ENCODE measurements around the gene SETD2. TPM values are rescaled to one million over a fixed set of nuclear protein-coding genes. Genes with fewer than 3 reads are reported as not detected.

Gene SETD2
- total RNA-seq, 1 donor from 2014 or later = 65.7 TPM

- no peak overlapping the region for H3K27ac Mint-ChIP-seq
- DNase-seq (no peak), ATAC-seq (ENCODE audit: low read depth) (no peak)
- TF ChIP-seq, protein P1, sequence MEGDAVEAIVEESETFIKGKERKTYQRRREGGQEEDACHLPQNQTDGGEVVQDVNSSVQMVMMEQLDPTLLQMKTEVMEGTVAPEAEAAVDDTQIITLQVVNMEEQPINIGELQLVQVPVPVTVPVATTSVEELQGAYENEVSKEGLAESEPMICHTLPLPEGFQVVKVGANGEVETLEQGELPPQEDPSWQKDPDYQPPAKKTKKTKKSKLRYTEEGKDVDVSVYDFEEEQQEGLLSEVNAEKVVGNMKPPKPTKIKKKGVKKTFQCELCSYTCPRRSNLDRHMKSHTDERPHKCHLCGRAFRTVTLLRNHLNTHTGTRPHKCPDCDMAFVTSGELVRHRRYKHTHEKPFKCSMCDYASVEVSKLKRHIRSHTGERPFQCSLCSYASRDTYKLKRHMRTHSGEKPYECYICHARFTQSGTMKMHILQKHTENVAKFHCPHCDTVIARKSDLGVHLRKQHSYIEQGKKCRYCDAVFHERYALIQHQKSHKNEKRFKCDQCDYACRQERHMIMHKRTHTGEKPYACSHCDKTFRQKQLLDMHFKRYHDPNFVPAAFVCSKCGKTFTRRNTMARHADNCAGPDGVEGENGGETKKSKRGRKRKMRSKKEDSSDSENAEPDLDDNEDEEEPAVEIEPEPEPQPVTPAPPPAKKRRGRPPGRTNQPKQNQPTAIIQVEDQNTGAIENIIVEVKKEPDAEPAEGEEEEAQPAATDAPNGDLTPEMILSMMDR (IDR thresholded peaks at IDR 0.05) = no peak
- H3K9me3 Mint-ChIP-seq = no peaks in the 10 kb centered on the region
- CTCF ChIA-PET = no interaction called here
- POLR2A ChIA-PET = no interaction called here
- H3K36me3 Mint-ChIP-seq (ENCODE audit: low read depth) = peaks cover 60% of the 10 kb centered on the region
- peaks cover 4% of the 10 kb centered on the region for H3K4me1 Mint-ChIP-seq
- no peak overlapping the region for H3K4me3 Mint-ChIP-seq
- no peaks in the 10 kb centered on the region for H3K27me3 Mint-ChIP-seq
- intact Hi-C loops (cut with micrococcal nuclease) = no loop called here
These were observed 107.2 kb downstream of the SETD2 start for GRCh38 chr3:47056705-47057104.

DNA sequence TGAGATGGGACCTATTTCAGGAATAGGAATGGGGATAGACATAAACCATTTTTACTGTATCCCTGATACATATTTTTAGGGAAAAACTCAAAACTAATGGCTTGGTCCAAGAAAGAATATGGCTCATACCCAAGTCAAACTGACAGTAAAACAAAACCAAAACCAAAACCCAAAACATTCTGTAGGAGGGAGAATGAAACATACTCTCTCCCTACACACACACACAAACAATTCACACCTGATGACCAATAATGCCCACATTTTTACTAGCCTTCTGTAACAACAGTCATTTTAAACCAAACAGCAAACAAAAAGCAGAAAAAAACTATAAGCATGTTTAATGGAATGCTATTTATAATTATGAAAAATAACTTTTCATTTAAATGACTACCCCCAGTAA is 109.5 kb downstream of the SETD2 start:
- Mint-ChIP-seq H3K27ac (no peak overlapping the region), H3K36me3 (ENCODE audit: low read depth) (peaks cover 55% of the 10 kb centered on the region), H3K4me3 (no peak overlapping the region), H3K9me3 (no peaks in the 10 kb centered on the region), H3K27me3 (no peaks in the 10 kb centered on the region), H3K4me1 (peaks cover 4% of the 10 kb centered on the region)
- POLR2A ChIA-PET = no interaction called here
- no peak for ATAC-seq (ENCODE audit: low read depth)
- CTCF ChIA-PET = no interaction called here
- no peak for DNase-seq
- intact Hi-C loops (cut with micrococcal nuclease) = no loop called here
- TF ChIP-seq, protein P1 (IDR thresholded peaks at IDR 0.05) = no peak

GRCh38 chr3:47047673-47048072 is 116.2 kb downstream of the SETD2 start:
- Mint-ChIP-seq H3K27me3 (no peaks in the 10 kb centered on the region), H3K36me3 (ENCODE audit: low read depth) (peaks cover 40% of the 10 kb centered on the region), H3K9me3 (no peaks in the 10 kb centered on the region), H3K4me3 (no peak overlapping the region), H3K4me1 (peaks cover 7% of the 10 kb centered on the region), H3K27ac (no peak overlapping the region)
- TF ChIP-seq, protein P1 (IDR thresholded peaks at IDR 0.05) = no peak
- no peak for DNase-seq
- CTCF ChIA-PET = no interaction called here
- POLR2A ChIA-PET = no interaction called here
- no peak for ATAC-seq (ENCODE audit: low read depth)
- intact Hi-C loops (cut with micrococcal nuclease) = no loop called here

DNA sequence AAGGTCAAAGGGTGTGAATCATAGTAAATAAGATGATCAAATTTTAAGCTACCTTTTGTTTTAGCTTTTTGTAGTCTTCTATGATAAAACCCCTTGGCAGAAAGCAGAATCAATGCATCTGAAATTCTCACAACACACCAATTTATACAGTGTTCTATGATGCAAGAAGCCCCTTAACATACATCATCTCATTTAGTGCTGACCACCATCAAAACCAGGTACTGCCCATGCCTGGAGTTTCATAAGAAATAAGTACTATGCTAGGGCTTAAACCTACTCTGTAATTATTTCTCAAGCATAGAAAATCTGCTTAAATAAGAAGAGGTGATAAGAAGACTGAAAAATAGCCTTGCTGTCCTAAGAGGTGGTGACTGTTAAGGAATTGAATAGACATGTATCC is 116.8 kb downstream of the SETD2 start:
- intact Hi-C loops (cut with micrococcal nuclease) = no loop called here
- no peak for DNase-seq
- no peak for ATAC-seq (ENCODE audit: low read depth)
- Mint-ChIP-seq H3K27ac (no peak overlapping the region), H3K36me3 (ENCODE audit: low read depth) (peaks cover 44% of the 10 kb centered on the region), H3K4me1 (peaks cover 7% of the 10 kb centered on the region), H3K9me3 (no peaks in the 10 kb centered on the region), H3K27me3 (no peaks in the 10 kb centered on the region), H3K4me3 (no peak overlapping the region)
- TF ChIP-seq, protein P1 (IDR thresholded peaks at IDR 0.05) = no peak
- ChIA-PET CTCF (no interaction called here), POLR2A (interaction anchor here (1.0 kb wide), 1 partner anchor 26 kb away, joined by 4 read pairs; no protein-coding TSS in a partner anchor)

DNA sequence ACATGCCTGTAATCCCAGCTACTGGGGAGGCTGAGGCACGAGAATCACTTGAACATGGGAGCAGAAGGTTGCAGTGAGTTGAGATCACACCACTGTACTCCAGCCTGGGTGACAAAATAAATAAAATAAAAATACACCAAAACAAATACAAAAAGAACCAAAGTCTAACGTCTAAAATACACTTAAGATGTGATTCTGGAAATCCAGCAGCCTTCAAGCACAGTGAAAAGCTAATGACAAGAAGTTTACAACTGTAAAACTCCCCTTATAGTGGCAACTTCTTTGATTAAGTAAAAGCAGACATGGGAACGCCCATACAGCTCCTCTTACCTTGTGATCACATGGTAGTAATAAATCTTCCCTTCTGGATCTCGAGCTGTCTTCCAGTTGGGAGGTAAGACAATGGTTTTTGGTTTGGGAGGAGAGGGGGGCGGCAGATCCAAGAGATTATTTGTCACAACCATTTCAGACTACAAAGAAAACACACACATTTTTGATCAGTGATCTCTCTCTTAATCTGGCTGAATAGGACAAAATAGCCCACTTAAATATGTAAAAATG is 121.6 kb downstream of the SETD2 start:
- POLR2A ChIA-PET = no interaction called here
- no peak for ATAC-seq (ENCODE audit: low read depth)
- no peak for DNase-seq
- CTCF ChIA-PET = interaction anchor here (0.7 to 1.0 kb wide), 2 partner anchors 9 to 122 kb away, joined by 3 read pairs; partner anchors contain the start of gene SETD2
- Mint-ChIP-seq H3K4me1 (peaks cover 21% of the 10 kb centered on the region), H3K9me3 (no peaks in the 10 kb centered on the region), H3K4me3 (no peak overlapping the region), H3K27ac (no peak overlapping the region), H3K36me3 (ENCODE audit: low read depth) (peaks cover 61% of the 10 kb centered on the region), H3K27me3 (no peaks in the 10 kb centered on the region)
- intact Hi-C loops (cut with micrococcal nuclease) = no loop called here
- TF ChIP-seq, protein P1 (IDR thresholded peaks at IDR 0.05) = no peak
